ENCODE data around the gene AKAP11.

Gene AKAP11

GRCh38 chr13:42355092-42355485 is 83.1 kb downstream of the AKAP11 start:
- H3K4me3 ChIP-seq (ENCODE audit: control insufficient read depth, low read depth, low read length): no peak overlapping the region
- no peak for DNase-seq (ENCODE audit: low read depth)
- no peak for TF ChIP-seq CTCF (conservative IDR thresholded peaks at IDR 0.05; ENCODE audit: control insufficient read depth, insufficient read depth, low read depth, low read length)

- no peak for DNase-seq (ENCODE audit: low read depth)
- no peak for TF ChIP-seq CTCF (conservative IDR thresholded peaks at IDR 0.05; ENCODE audit: control insufficient read depth, insufficient read depth, low read depth, low read length)
- H3K4me3 ChIP-seq (ENCODE audit: control insufficient read depth, low read depth, low read length): no peak overlapping the region
Measured at GRCh38 chr13:42355491-42356183, 83.7 kb downstream of the AKAP11 start.

- TF ChIP-seq CTCF (conservative IDR thresholded peaks at IDR 0.05; ENCODE audit: control insufficient read depth, insufficient read depth, low read depth, low read length): no peak
- H3K4me3 ChIP-seq (ENCODE audit: control insufficient read depth, low read depth, low read length): no peak overlapping the region
- no peak for DNase-seq (ENCODE audit: low read depth)
Measured at GRCh38 chr13:42356184-42356575, 84.2 kb downstream of the AKAP11 start.

GRCh38 chr13:42360046-42360574 is 88.2 kb downstream of the AKAP11 start:
- no peak overlapping the region for H3K4me3 ChIP-seq (ENCODE audit: control insufficient read depth, low read depth, low read length)

GRCh38 chr13:42361701-42362100 is 89.7 kb downstream of the AKAP11 start:
- no peak overlapping the region for H3K4me3 ChIP-seq (ENCODE audit: control insufficient read depth, low read depth, low read length)
- DNase-seq (ENCODE audit: low read depth): no peak
- no peak for TF ChIP-seq CTCF (conservative IDR thresholded peaks at IDR 0.05; ENCODE audit: control insufficient read depth, insufficient read depth, low read depth, low read length)

More at GRCh38 chr13:42360046-42360574, 88.2 kb downstream of the AKAP11 start:
- no peak for TF ChIP-seq CTCF (conservative IDR thresholded peaks at IDR 0.05; ENCODE audit: control insufficient read depth, insufficient read depth, low read depth, low read length)
- no peak for DNase-seq (ENCODE audit: low read depth)

GRCh38 chr13:42363941-42364612 is 92.1 kb downstream of the AKAP11 start:
- peak; percentile 57 for DNase-seq (ENCODE audit: low read depth)

More at GRCh38 chr13:42363941-42364612, 92.1 kb downstream of the AKAP11 start:
- TF ChIP-seq CTCF (conservative IDR thresholded peaks at IDR 0.05; ENCODE audit: control insufficient read depth, insufficient read depth, low read depth, low read length): peak; percentile 8
- H3K4me3 ChIP-seq (ENCODE audit: control insufficient read depth, low read depth, low read length): no peak overlapping the region
